Activated CD4-positive, alpha-beta T cell treated with anti-CD3 and anti-CD28 coated beads, Interleukin-2, Interleukin-4, amounts not matched to agents 100 ng/mL and 50 ng/mL, durations not matched to agents 16 hours and 8 hours (primary cell): ENCODE measurements around the gene SYT15.
"Not testable (repeated sequence)": the region's sequence is repeated elsewhere in the genome, so short reads cannot be mapped to it uniquely, and the experiment has no call there.

Experiments
- DNase-seq: peaks from one replicate; pipeline ENCODE4 v3.0.0-alpha.2; 2020; ENCODE audit warnings: low spot score

Gene SYT15

DNA sequence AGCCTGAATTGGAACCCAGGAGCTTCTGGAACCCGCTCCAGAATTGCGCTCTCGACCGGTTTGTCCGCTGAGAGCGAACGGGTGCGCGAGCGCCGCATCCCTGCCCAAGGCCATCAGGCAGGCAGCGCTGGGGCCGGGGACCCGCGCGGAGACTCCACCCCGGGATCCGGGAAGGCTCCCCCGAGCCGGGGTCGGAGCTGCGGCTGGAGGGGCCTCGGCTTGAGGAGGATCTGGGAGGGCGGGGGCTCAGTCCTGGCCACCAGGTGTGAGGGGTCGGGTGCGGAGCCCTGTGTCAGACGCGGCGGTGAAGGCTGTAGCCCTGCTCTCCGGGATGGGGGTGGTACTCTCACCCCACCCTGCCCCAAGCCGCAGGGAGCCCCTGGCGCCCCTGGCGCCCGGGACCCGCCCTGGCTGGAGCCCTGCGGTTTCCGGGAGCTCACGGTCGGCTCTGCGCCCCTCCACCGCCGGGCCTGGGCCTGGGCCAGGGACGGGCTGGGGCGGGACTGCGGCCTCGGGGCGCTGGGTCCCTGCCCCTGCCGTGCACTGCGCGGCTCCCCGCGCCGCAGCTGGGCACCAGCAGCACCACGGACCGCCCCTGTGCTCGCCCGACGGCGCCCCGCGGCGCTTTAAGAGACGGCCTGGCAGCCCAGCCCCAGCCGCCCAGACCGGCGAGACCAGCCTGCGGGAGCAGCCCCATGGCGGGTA, at the start of gene SYT15:
Gene SYT15, plus strand, starts transcription at position 655 of the 705 bp plus-strand sequence. Its CDS starts 41 bp downstream, at position 696.
- DNase-seq: not testable (repeated sequence)

- DNase-seq: not testable (repeated sequence)
Measured at GRCh38 chr10:46529742-46530141, 49.2 kb upstream of the SYT15 start.

DNA sequence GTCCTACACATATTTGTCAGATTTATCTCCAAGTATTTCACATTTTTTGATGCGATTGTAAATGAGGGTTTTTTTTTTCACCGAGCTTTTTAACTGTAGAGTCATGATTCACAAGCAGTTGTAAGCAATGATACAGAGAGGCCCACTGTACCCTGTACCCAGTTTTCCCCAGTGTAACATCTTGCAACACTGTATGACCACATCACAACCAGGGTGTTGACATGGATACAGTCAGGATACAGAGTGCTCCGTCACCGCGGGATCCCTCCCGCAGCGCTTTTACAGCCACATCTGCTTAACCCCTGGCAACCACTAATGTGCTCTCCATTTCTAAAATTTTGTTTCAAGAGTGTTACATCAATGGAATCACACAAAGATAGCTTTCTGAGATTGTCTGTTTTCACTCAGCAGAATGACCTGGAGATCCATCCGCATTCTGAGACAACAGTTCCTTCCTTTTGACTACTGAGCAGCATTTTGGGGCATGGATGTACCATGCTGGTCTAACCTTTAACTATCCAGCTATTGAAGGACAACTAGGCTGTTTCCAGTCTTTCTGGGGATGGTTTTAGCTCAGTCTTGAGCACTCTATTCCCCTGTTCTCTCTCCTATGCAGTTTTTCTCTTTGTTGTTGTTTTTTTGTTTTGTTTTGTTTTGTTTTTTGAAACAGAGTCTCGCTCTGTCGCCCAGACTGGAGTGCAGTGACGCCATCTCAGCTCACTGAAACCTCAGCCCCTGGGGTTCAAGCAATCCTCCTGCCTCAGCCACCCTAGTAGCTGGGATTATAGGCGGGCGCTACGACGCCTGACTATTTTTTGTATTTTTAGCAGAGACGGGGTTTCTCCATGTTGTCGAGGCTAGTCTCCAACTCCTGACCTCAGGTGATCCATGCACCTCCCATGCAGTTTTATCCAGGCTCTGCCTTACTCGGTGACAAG, 48.4 kb upstream of the SYT15 start:
- DNase-seq: no peak

- not testable (repeated sequence) for DNase-seq
Measured at GRCh38 chr10:46532256-46532655, 46.7 kb upstream of the SYT15 start.

- no peak for DNase-seq
Measured at GRCh38 chr10:46534828-46535524, 44.0 kb upstream of the SYT15 start.

- no peak for DNase-seq
Measured at GRCh38 chr10:46536171-46536570, 42.8 kb upstream of the SYT15 start.

GRCh38 chr10:46536781-46537180, 42.1 kb upstream of the SYT15 start:
- DNase-seq: no peak

DNA sequence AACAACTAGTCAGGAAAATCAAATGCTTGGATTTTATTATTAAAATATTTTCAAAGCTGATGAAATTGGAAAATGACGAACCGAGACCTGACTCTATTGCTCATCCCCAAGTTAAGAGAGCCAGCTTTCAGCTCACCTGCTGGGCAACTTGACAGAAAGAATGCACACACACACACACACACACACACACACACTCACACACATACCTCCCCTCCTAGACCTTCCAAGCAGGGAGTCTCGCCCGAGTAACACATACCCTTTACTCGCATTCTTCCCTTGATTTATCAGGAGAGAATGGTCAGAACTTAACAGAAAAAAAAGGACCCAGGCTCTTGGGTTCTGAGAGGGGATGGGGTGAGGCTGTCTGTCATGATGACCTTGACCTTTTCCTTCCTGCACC, 41.6 kb upstream of the SYT15 start:
- DNase-seq: no peak

- DNase-seq: no peak
Measured at GRCh38 chr10:46538155-46538554, 40.8 kb upstream of the SYT15 start.

GRCh38 chr10:46538717-46539426, 40.1 kb upstream of the SYT15 start:
- DNase-seq: no peak

DNA sequence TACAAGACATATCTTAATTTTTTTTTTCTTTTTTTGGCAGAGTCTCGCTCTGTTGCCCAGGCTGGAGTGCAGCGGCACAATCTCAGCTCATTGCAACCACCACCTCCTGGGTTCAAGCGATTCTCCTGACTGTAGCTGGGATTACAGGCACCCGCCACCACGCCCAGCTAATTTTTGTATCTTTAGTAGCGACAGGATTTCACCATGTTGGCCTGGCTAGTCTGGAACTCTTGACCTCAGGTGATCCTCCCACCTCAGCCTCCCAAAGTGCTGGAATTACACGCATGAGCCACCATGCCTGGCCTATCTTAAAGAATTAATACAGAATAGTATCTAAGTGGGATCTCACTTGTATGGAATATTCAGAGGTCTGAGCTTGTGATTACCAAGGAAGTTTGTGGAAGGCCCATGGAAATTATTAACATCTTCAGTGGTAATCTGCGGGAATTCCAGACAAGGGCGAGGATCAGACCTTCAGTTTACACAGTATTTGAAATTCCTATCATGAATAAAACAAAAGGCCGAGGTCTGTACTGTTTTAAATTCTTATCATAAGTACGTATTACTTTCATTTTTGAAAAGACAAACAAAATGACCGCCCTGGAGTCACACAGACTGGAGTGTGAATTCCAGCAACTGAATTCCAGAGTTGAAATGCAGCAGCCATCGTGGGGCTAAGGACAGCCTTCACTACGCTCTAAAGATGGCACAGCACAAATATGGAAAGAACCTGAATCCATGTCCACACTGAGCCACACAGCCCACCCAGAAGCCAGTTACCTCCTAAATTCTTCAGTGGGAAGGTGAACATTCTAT, 39.1 kb upstream of the SYT15 start:
- no peak for DNase-seq

GRCh38 chr10:46540412-46541016, 38.4 kb upstream of the SYT15 start:
- no peak for DNase-seq

GRCh38 chr10:46541017-46541661, 37.8 kb upstream of the SYT15 start:
- no peak for DNase-seq

- no peak for DNase-seq
Measured at GRCh38 chr10:46541735-46542566, 37.0 kb upstream of the SYT15 start.

- no peak for DNase-seq
Measured at GRCh38 chr10:46542567-46543465, 36.1 kb upstream of the SYT15 start.

DNA sequence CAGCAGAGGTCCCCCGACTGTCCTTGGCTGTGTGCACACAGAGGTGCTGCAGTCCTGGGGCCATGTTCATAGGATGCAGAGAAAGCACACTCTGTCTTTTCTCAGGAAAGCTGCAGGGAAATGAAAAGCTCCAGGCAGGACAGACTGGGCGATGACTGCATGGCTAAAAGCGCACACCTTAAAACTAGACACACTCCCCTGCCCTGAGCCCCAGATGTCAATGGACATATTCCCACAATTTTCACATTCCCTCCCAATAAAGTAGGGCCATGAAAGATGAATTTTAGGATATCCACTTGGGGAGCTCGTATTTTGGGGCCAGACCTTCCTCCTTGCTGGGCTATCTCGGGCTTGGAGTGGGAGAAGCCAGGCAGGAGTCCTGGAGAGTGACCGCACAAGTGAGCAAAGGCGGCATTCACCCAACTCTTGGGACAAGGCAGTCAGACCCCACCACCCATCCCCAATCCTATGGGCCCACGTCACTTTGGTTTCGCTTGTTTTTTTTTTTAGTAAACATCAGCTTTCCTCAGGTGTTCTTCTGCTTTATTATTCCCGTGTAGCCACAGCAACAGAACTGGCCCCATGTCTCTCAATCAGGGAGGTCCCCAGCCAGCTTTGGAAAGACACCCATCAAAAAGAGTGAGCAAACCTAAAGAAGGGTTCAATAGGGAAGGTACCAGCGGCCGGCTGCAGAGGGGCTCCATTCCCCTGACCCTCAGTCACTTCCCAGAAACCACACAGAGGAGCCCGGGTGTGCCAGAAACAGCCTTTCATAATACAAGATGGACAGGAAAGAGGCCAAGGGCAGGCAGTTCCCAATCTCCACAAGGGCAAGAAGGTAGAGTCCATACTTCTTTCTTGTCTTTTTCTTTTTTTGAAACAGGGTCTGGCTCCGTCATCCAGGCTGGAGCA, 35.2 kb upstream of the SYT15 start:
- DNase-seq: no peak
